Stimulated activated CD8-positive, alpha-beta memory T cell treated with anti-CD3 and anti-CD28 coated beads, Interleukin-15, amount 100 ng/mL, for 1 hour (primary cell): ENCODE measurements around the gene PPEF1.
"Not testable (repeated sequence)": the region's sequence is repeated elsewhere in the genome, so short reads cannot be mapped to it uniquely, and the experiment has no call there.

Experiments
- DNase-seq: peaks from one replicate; pipeline ENCODE4 v3.0.0-alpha.2; 2020; ENCODE audit warnings: low read depth

The PPEF1 gene

GRCh38 chrX:18797141-18797540 lies 89.7 kb downstream of the PPEF1 start:
- DNase-seq, result no peak

GRCh38 chrX:18799911-18800310 lies 92.5 kb downstream of the PPEF1 start:
- DNase-seq, result no peak

- DNase-seq, result no peak
Measured at GRCh38 chrX:18809641-18810040, 102.2 kb downstream of the PPEF1 start.

- no peak for DNase-seq
Measured at GRCh38 chrX:18810416-18810815, 103.0 kb downstream of the PPEF1 start.

- DNase-seq, result no peak
Measured at GRCh38 chrX:18825375-18825774, 117.9 kb downstream of the PPEF1 start.

GRCh38 chrX:18828832-18829404 lies 121.5 kb downstream of the PPEF1 start:
- no peak for DNase-seq

GRCh38 chrX:18833071-18833731 lies 125.8 kb downstream of the PPEF1 start:
- no peak for DNase-seq

- not testable (repeated sequence) for DNase-seq
Measured at GRCh38 chrX:18847901-18848300, 140.5 kb downstream of the PPEF1 start.

- DNase-seq, result no peak
Measured at GRCh38 chrX:18855919-18856644, 148.6 kb downstream of the PPEF1 start.

- no peak for DNase-seq
Measured at GRCh38 chrX:18856645-18856997, 149.2 kb downstream of the PPEF1 start.

GRCh38 chrX:18861511-18861910 lies 154.1 kb downstream of the PPEF1 start:
- DNase-seq, result no peak

GRCh38 chrX:18864390-18864920 lies 157.0 kb downstream of the PPEF1 start:
- no peak for DNase-seq

GRCh38 chrX:18871161-18871890 lies 163.9 kb downstream of the PPEF1 start:
- no peak for DNase-seq

- no peak for DNase-seq
Measured at GRCh38 chrX:18871970-18872369, 164.5 kb downstream of the PPEF1 start.

- DNase-seq, result no peak
Measured at GRCh38 chrX:18872621-18873020, 165.2 kb downstream of the PPEF1 start.

- DNase-seq, result no peak
Measured at GRCh38 chrX:18873189-18873791, 165.8 kb downstream of the PPEF1 start.

GRCh38 chrX:18873836-18874235 lies 166.4 kb downstream of the PPEF1 start:
- no peak for DNase-seq

- DNase-seq, result no peak
Measured at GRCh38 chrX:18874560-18875255, 167.3 kb downstream of the PPEF1 start.

GRCh38 chrX:18875256-18875878 lies 167.9 kb downstream of the PPEF1 start:
- DNase-seq, result no peak

- no peak for DNase-seq
Measured at GRCh38 chrX:18877469-18877868, 170.0 kb downstream of the PPEF1 start.
